ENCODE results near the gene ZC3HAV1L. TPM values are rescaled to one million over a fixed set of nuclear protein-coding genes. Genes with fewer than 3 reads are reported as not detected.

The ZC3HAV1L gene
- total RNA-seq, 1 experiment from 2014 or later = 15.0 TPM

DNA sequence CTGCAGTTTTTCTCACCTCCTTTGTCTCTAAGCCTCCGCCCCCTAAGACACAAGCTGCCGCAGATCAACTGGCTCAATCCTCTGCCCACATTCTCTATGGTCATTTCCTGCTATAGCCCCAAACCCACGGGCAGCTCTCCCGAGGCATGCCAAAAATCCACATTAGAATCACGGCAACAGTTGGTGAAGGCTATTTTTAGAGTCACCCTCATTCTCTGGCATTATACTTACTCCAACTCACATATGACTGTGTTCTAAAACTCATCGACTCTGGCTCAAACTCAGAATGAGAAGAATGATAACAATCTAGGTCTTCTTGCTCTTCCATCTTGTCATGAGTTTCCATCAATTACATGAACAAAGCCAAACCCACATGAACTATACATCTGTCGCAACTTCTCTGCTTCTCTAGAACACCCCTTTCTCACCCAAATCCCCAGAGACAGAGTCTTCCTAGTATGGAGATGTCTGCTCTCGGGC lies 43.8 kb downstream of the ZC3HAV1L start:
- no peaks in the 10 kb centered on the region for H3K4me1 Mint-ChIP-seq (ENCODE audit: low read depth, unreplicated experiment)
- CTCF ChIA-PET = no interaction called here
- H3K4me3 Mint-ChIP-seq (ENCODE audit: low read depth, unreplicated experiment) = no peak overlapping the region
- no peaks in the 10 kb centered on the region for H3K36me3 Mint-ChIP-seq (ENCODE audit: insufficient read depth, unreplicated experiment)
- TF ChIP-seq, protein P1, sequence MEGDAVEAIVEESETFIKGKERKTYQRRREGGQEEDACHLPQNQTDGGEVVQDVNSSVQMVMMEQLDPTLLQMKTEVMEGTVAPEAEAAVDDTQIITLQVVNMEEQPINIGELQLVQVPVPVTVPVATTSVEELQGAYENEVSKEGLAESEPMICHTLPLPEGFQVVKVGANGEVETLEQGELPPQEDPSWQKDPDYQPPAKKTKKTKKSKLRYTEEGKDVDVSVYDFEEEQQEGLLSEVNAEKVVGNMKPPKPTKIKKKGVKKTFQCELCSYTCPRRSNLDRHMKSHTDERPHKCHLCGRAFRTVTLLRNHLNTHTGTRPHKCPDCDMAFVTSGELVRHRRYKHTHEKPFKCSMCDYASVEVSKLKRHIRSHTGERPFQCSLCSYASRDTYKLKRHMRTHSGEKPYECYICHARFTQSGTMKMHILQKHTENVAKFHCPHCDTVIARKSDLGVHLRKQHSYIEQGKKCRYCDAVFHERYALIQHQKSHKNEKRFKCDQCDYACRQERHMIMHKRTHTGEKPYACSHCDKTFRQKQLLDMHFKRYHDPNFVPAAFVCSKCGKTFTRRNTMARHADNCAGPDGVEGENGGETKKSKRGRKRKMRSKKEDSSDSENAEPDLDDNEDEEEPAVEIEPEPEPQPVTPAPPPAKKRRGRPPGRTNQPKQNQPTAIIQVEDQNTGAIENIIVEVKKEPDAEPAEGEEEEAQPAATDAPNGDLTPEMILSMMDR (IDR thresholded peaks at IDR 0.05; ENCODE audit: unreplicated experiment) = no peak
- DNase-seq = no peak
- no TSS peak for BruUV-seq (replicated peaks)
- H3K27me3 Mint-ChIP-seq (ENCODE audit: unreplicated experiment) = peaks cover 18% of the 10 kb centered on the region
- intact Hi-C loops (cut with micrococcal nuclease; ENCODE audit: unreplicated experiment) = no loop called here
- no peak overlapping the region for H3K27ac Mint-ChIP-seq (ENCODE audit: unreplicated experiment)
- H3K9me3 Mint-ChIP-seq (ENCODE audit: low read depth, unreplicated experiment) = no peaks in the 10 kb centered on the region

DNA sequence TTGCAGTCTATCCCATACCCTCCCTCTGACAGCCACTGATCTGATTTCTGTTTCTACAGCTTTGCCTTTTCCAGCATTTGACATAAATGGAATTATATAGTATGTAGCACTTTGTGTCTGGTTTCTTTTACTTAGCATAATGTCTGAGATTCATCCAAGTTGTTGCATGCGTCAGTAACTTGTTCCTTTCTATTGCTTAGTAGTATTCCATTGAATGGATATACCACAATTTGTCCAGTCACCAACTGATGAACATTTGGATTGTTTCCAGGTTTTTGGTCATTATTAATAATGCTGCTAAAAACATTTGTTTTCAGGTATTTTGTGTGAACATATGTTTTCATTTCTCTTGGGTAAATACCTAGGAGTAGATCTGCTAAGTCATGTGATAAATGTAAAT lies 48.2 kb downstream of the ZC3HAV1L start:
- TF ChIP-seq, protein P1 (IDR thresholded peaks at IDR 0.05; ENCODE audit: unreplicated experiment) = no peak
- no peak overlapping the region for H3K4me3 Mint-ChIP-seq (ENCODE audit: low read depth, unreplicated experiment)
- H3K27me3 Mint-ChIP-seq (ENCODE audit: unreplicated experiment) = peaks cover 18% of the 10 kb centered on the region
- no TSS peak for BruUV-seq (replicated peaks)
- peaks cover 10% of the 10 kb centered on the region for H3K4me1 Mint-ChIP-seq (ENCODE audit: low read depth, unreplicated experiment)
- H3K9me3 Mint-ChIP-seq (ENCODE audit: low read depth, unreplicated experiment) = no peaks in the 10 kb centered on the region
- intact Hi-C loops (cut with micrococcal nuclease; ENCODE audit: unreplicated experiment) = no loop called here
- H3K36me3 Mint-ChIP-seq (ENCODE audit: insufficient read depth, unreplicated experiment) = no peaks in the 10 kb centered on the region
- no peak overlapping the region for H3K27ac Mint-ChIP-seq (ENCODE audit: unreplicated experiment)
- no peak for DNase-seq
- CTCF ChIA-PET = no interaction called here

DNA sequence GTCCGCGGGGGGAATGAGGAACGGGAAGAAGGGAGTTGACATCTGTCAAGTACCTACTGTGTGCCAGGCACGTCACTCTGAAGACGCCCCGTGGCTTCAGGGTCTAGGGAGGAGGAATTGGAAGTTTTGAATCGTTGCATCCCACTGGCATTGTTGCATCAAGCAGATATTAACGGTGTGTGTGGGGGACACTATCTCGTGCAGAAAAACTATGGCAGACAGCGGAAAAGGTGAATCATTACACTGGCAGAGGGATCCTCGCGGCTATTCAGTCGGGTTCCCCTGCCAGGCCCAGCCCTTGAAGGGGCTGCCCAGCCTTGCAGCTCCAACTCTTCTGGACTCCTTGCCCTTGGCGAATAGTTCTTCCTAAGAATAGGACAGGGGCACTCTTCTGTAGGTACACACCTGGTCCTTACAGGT lies 53.6 kb downstream of the ZC3HAV1L start:
- TF ChIP-seq, protein P1 (IDR thresholded peaks at IDR 0.05; ENCODE audit: unreplicated experiment) = no peak
- no TSS peak for BruUV-seq (replicated peaks)
- H3K27ac Mint-ChIP-seq (ENCODE audit: unreplicated experiment) = no peak overlapping the region

DNA sequence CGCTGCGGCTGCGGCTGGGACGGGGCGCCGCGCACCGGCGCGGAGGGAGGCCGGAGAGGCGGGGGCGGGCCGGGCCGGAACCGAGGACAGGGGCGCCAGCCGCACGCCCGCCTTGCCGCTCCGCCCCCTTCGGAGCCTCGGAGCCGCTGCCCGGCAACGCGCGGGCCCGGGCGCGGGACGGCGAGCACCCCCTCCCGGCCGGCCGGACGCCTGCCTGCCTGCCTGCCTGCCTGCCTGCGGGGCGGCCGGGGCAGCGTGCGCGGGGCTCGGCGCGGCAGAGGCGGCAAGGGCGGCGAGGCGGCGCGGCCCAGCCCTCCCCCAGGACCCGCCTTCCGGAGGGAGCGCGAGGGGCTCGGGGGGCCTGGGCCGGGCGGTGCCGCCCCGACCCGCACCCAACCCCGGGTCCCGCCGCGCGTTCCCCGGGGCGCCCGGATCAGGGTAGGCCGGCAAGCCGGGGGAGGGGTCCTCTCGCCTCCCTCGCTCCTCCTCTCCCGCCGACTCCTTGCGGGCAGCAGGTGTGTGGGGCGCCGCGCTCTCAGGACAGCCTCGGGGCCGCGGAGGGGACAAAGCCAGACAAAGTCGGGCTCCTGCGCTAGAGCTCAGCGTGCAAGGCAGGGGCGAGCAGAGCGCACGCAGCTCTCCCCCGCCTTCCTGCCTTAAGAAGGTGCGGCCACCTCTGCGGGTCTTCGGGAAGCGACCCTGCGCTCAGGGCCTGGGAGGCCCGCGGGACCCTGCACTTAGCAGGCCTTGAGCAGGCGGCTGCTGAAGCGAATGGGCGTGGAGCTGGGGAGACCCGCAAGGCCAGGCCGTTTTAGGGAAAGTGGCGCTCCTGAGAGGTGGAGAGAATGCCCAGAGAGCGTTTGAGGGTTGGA lies 54.3 kb downstream of the ZC3HAV1L start, which contains the start of gene KIAA1549:
TSS of gene KIAA1549 (minus strand) at position 58 of the 872 bp plus-strand sequence. CDS start 120 bp downstream, outside the sequence.
- no TSS peak for BruUV-seq (replicated peaks)

More for the DNA sequence above, 53.6 kb downstream of the ZC3HAV1L start:
- no peak for DNase-seq
- CTCF ChIA-PET = interaction anchor here (1.0 kb wide), 1 partner anchor 96 kb away, joined by 5 read pairs; no protein-coding TSS in a partner anchor
- Mint-ChIP-seq H3K4me3 (ENCODE audit: low read depth, unreplicated experiment) (peak overlapping the region; percentile 74), H3K4me1 (ENCODE audit: low read depth, unreplicated experiment) (peaks cover 41% of the 10 kb centered on the region), H3K36me3 (ENCODE audit: insufficient read depth, unreplicated experiment) (peaks cover 23% of the 10 kb centered on the region), H3K27me3 (ENCODE audit: unreplicated experiment) (no peaks in the 10 kb centered on the region), H3K9me3 (ENCODE audit: low read depth, unreplicated experiment) (no peaks in the 10 kb centered on the region)
- intact Hi-C loops (cut with micrococcal nuclease; ENCODE audit: unreplicated experiment) = no loop called here

More for the DNA sequence above, 54.3 kb downstream of the ZC3HAV1L start, which contains the start of gene KIAA1549:
- Mint-ChIP-seq H3K4me1 (ENCODE audit: low read depth, unreplicated experiment) (peaks cover 41% of the 10 kb centered on the region), H3K27ac (ENCODE audit: unreplicated experiment) (peak within 1 kb of the TSS; percentile 81), H3K9me3 (ENCODE audit: low read depth, unreplicated experiment) (no peaks in the 10 kb centered on the region), H3K27me3 (ENCODE audit: unreplicated experiment) (no peaks in the 10 kb centered on the region), H3K4me3 (ENCODE audit: low read depth, unreplicated experiment) (peak within 1 kb of the TSS; percentile 86), H3K36me3 (ENCODE audit: insufficient read depth, unreplicated experiment) (peaks cover 23% of the 10 kb centered on the region)
- TF ChIP-seq, protein P1 (IDR thresholded peaks at IDR 0.05; ENCODE audit: unreplicated experiment) = peak; percentile 17
- CTCF ChIA-PET = interaction anchor here (1.0 kb wide), 1 partner anchor 95 kb away, joined by 5 read pairs; no protein-coding TSS in a partner anchor
- peak; percentile 85 for DNase-seq
- intact Hi-C loops (cut with micrococcal nuclease; ENCODE audit: unreplicated experiment) = no loop called here

All from Calu3 (cell line).